Measurements from ENCODE around the gene LRRK1.

GRCh38 chr15:100898661-100899462 lies 20.3 kb upstream of the LRRK1 start:
- no peak for TF ChIP-seq CTCF (IDR thresholded peaks at IDR 0.05)
- no peak for TF ChIP-seq MYC (IDR thresholded peaks at IDR 0.05; ENCODE audit: borderline replicate concordance, low read length)
- TF ChIP-seq MAX (IDR thresholded peaks at IDR 0.05), result no peak
- no peak for TF ChIP-seq EP300 (IDR thresholded peaks at IDR 0.05)
- TF ChIP-seq JUNB (IDR thresholded peaks at IDR 0.05), result no peak
- no peak for TF ChIP-seq POLR2A (IDR thresholded peaks at IDR 0.05; ENCODE audit: low read length)
- TF ChIP-seq RCOR1 (IDR thresholded peaks at IDR 0.05; ENCODE audit: low read depth, low read length), result no peak
- no peak for TF ChIP-seq HOXA7 (CRISPR knock-in tag; IDR thresholded peaks at IDR 0.05)
- TF ChIP-seq E2F6 (IDR thresholded peaks at IDR 0.05; ENCODE audit: borderline replicate concordance, low read depth), result no peak
- no peak for TF ChIP-seq ESRRA (IDR thresholded peaks at IDR 0.05; ENCODE audit: borderline replicate concordance, low read length)
- no peak for TF ChIP-seq PHF8 (IDR thresholded peaks at IDR 0.05; ENCODE audit: borderline replicate concordance, low read depth)

Measured in A549 (cell line).